K562 (cell line): ENCODE results near the gene RBM28. TPM values are rescaled to one million over a fixed set of nuclear protein-coding genes. Genes with fewer than 3 reads are reported as not detected.

ENCODE experiments used
- CBX2 ChIP-seq: fragments of 200-600 bp; sonication (generic); IDR thresholded peaks from one replicate; pipeline ENCODE4 v1.6.1; 2012; ENCODE audit warnings: mild to moderate bottlenecking, low read length, inconsistent platforms; ENCODE audit not compliant: insufficient read depth, poor library complexity, severe bottlenecking
- DNMT1 ChIP-seq: fragments of 450-650 bp; IDR thresholded peaks from 2 replicates; pipeline ENCODE4 v1.6.1; 2016; ENCODE audit warnings: antibody characterized with exemption, mild to moderate bottlenecking
- FOXK1 ChIP-seq: sonication (generic); formaldehyde crosslinking; IDR thresholded peaks from 2 replicates; pipeline ENCODE4 v1.8.0; 2022; ENCODE audit warnings: missing genetic modification reagents, mild to moderate bottlenecking, borderline replicate concordance
- KLF16 ChIP-seq: IDR thresholded peaks from 2 replicates; pipeline ENCODE4 v1.6.1; 2016; ENCODE audit warnings: antibody characterized with exemption
- MTA1 ChIP-seq: fragments of 450-650 bp; IDR thresholded peaks from 2 replicates; pipeline ENCODE4 v1.6.1; 2017; ENCODE audit warnings: borderline replicate concordance
- PTTG1 ChIP-seq: fragments of 450-650 bp; IDR thresholded peaks from 2 replicates; pipeline ENCODE4 v1.6.1; 2016; ENCODE audit warnings: low read depth, mild to moderate bottlenecking, missing genetic modification characterization, missing compliant biosample characterization
- TAF9B ChIP-seq: fragments of 450-650 bp; IDR thresholded peaks from 2 replicates; pipeline ENCODE4 v1.6.1; 2018; ENCODE audit warnings: mild to moderate bottlenecking; ENCODE audit not compliant: partially characterized antibody
- ZNF175 ChIP-seq: fragments of 200-800 bp; sonication (Bioruptor generic); IDR thresholded peaks from 2 replicates; pipeline ENCODE4 v1.6.1; 2016; ENCODE audit warnings: low read depth, mild to moderate bottlenecking, missing genetic modification characterization, missing compliant biosample characterization
- ZNF511 ChIP-seq: sonication (generic); formaldehyde crosslinking; IDR thresholded peaks from 2 replicates; pipeline ENCODE4 v1.8.0; 2022; ENCODE audit warnings: mild to moderate bottlenecking, missing genetic modification reagents
- ZNF740 ChIP-seq, 3 experiments: fragments of 200-800 bp in 1 of 3; sonication (Bioruptor generic) in 1 of 3; sonication (generic) in 1 of 3; formaldehyde crosslinking in 1 of 3; IDR thresholded peaks; 2 replicates each; pipeline versions ENCODE4 v1.6.1 to v1.8.0; 2016 to 2022; ENCODE audit warnings: mild to moderate bottlenecking in 2 of 3, missing compliant biosample characterization in 2 of 3, missing genetic modification characterization in 2 of 3, missing genetic modification reagents in 1 of 3
- polyA plus RNA-seq, 8 experiments: library from polyadenylated mRNA; depleted of rRNA in 4 of 8; stranded (reverse) in 5 of 8; unstranded in 3 of 8; fragments of >200 nt; fragmentation: Nextera tagmentation in 2 of 8; fragmentation: Illumina TruSeq in 1 of 8; extraction: Ambion mirVana in 2 of 8; extraction: Trizol in 1 of 8; gene quantifications; 2 replicates each; pipeline versions ENCODE4 v1.2.1 to v1.2.3, GENCODE V29; 2011 to 2014; ENCODE audit warnings: inconsistent platforms in 1 of 8, missing spikeins in 1 of 8
- total RNA-seq, 7 experiments: library from RNA; depleted of rRNA in 6 of 7; stranded (reverse); fragments of >200 nt in 6 of 7; fragmentation: Illumina TruSeq in 2 of 7; extraction: Trizol in 2 of 7; gene quantifications; 2 replicates each; pipeline versions ENCODE4 v1.2.1 to v1.2.3, GENCODE V29; 2011 to 2021; ENCODE audit warnings: low replicate concordance in 1 of 7

RBM28 gene
- total and polyA plus RNA-seq, 9 of the 15 experiments (the other 6 are each of a cell fraction or from before 2014, with no cell fraction given), result 65.8 to 213 (median 138) TPM

GRCh38 chr7:128259131-128260061, 84.3 kb downstream of the RBM28 start (continued):
- no peak for TF ChIP-seq TAF9B
- TF ChIP-seq FOXK1 (CRISPR knock-in tag), result no peak
- TF ChIP-seq ZNF740 (CRISPR knock-in tag; IDR thresholded peaks at IDR 0.05), result 0 out of 2 replicates have a peak, but pooled peaks have one; percentile 18
- TF ChIP-seq ZNF740 (tag; IDR thresholded peaks at IDR 0.05), result no peak
- TF ChIP-seq ZNF511 (CRISPR knock-in tag), result no peak
- no peak for TF ChIP-seq DNMT1
- TF ChIP-seq ZNF175 (CRISPR knock-in tag), result no peak
- TF ChIP-seq KLF16, result peak; percentile 76
- TF ChIP-seq MTA1, result no peak
- no peak for TF ChIP-seq PTTG1 (tag)
- TF ChIP-seq CBX2, result no peak
